ENCODE results near the gene DOK6. TPM values are rescaled to one million over a fixed set of nuclear protein-coding genes. Genes with fewer than 3 reads are reported as not detected.
"Not testable (repeated sequence)": the region's sequence is repeated elsewhere in the genome, so short reads cannot be mapped to it uniquely, and the experiment has no call there.

The DOK6 gene
- 0.45 TPM for polyA plus RNA-seq (2013, experiment 1 of 2)
- 0.63 TPM for polyA plus RNA-seq (2013, experiment 2 of 2)

DNA sequence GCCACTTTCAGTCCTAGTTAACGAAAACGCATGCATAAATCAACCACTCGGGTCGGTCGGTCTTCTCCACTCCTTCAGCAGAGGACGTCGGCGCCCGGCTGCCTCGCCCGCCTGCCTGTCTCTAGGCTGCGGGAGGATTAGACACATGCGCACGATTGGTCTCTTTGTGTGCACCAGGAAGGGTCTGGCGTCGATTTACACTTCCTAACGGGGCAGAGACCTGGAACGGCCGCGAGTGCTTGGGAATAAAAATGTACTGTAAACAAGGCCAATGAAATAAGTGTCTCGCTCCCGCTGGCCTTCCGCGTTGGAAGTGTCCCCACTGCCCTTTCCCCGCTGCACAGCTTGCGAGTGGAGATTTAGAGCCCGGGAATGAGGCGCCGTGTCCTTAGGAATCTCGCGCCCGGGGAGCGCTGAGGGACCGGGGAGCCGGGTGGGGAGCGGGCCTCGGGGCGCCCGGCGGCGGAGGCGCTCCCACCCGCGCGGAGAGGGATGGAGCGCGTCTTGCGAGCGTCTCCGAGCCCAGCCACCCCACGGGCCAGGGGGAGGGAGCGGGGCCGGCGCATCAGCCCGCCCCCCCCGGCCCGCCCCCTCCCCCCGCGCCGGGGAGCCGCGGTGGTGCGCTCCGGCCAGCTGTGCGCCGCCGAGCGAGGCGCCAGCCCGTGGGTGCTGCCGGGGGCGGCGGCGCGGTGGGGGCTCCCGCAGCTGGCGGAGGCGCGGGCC lies at the start of gene DOK6:
DOK6 (plus strand) TSS at position 636 of the 723 bp plus-strand sequence.
- H3K4me1 ChIP-seq (ENCODE audit: insufficient read depth, low read length): peaks cover 26% of the 10 kb centered on the region
- H3K4me3 ChIP-seq (ENCODE audit: low read length): peak within 1 kb of the TSS; percentile 61
- H3K36me3 ChIP-seq (ENCODE audit: insufficient read depth, low read length): no peaks in the 10 kb centered on the region
- WGBS: under 1% methylated on average over 78 of the region's 79 CpGs
- H3K9ac ChIP-seq (ENCODE audit: low read depth, low read length): peak within 1 kb of the TSS; percentile 47
- no peak within 1 kb of the TSS for H3K27ac ChIP-seq (ENCODE audit: low read depth, low read length)
- H3K27me3 ChIP-seq (ENCODE audit: insufficient read depth, low read length): peaks cover 62% of the 10 kb centered on the region
- no peaks in the 10 kb centered on the region for H3K9me3 ChIP-seq (ENCODE audit: insufficient read depth, low read depth, low read length)

DNA sequence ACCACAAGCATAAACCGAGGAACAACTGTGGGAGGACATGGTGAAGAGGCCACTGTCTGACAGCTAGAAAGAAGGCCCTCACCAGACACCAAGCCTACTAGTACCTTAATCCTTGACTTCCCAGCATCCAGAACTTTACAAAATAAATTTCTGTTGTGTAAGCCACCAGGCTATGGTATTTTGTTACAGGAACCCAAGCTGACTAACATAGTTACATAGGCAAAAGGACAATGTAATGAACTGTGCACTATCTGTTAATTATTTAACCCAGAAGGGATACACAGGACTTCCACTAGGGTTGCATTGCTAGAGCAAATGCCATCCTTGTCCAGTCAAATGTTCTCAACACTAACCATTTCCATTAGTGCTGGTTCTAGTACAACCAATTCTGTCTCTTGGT lies 47.7 kb upstream of the DOK6 start:
- H3K27ac ChIP-seq (ENCODE audit: low read depth, low read length): no peak overlapping the region
- 100% methylated on average over 1 of the region's 1 CpG for WGBS
- no peaks in the 10 kb centered on the region for H3K9me3 ChIP-seq (ENCODE audit: insufficient read depth, low read depth, low read length)

DNA sequence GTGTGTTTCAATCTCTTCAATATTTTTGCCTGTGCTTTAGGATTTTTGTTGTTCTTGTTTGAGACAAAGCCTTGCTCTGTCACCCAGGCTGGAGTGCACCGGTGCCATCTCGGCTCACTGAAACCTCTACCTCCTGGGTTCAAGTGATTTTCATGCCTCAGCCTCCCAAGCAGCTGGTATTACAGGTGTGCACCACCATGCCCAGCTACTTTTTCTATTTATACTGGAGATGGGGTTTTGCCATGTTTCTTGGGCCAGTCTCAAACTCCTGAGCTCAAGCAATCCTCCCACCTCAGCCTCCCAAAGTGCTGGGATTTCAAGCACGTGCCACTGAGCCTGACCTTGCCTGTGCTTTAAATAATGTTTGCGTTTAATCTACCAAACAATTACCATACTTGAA lies 43.1 kb upstream of the DOK6 start:
- WGBS: 98% methylated on average over 4 of the region's 4 CpGs
- Histone ChIP-seq H3K4me1 (ENCODE audit: insufficient read depth, low read length) (no peaks in the 10 kb centered on the region), H3K4me3 (ENCODE audit: low read length) (no peak overlapping the region)

More for the DNA sequence above, 47.7 kb upstream of the DOK6 start:
- H3K9ac ChIP-seq (ENCODE audit: low read depth, low read length): no peak overlapping the region
- H3K4me1 ChIP-seq (ENCODE audit: insufficient read depth, low read length): no peaks in the 10 kb centered on the region
- H3K4me3 ChIP-seq (ENCODE audit: low read length): no peak overlapping the region
- H3K36me3 ChIP-seq (ENCODE audit: insufficient read depth, low read length): no peaks in the 10 kb centered on the region
- H3K27me3 ChIP-seq (ENCODE audit: insufficient read depth, low read length): no peaks in the 10 kb centered on the region

DNA sequence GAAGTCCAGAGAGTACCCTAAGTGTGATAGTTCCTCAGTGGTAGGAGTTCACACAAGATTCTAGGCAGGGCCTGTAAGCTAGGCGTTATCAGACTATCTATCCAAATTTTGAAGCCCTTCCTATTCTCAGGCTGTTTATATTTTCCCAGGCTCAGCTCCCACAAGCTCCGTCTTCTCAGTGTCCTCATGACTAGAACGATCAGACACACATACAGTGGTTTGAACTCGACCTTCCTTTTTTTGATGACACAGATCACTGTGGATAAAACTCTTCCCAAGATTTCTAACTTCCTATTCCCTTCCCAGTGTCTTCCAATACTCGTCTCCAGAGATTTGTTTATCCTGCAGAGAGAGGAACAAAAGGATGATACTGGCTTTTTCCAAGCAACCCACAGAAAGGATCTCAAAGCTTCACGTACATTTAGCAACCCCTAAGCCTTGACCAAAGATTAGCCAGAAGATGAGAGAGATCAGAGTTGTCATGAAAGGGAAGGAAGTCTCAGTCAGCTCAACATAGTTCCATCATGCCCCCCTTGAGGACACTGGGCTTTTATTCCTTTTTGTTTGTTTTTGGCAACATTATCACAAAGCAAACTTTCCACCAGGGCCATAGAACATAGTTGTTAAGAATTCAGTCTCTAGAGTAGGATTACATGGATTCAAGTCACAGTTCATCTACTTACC lies 42.3 kb upstream of the DOK6 start:
- H3K27me3 ChIP-seq (ENCODE audit: insufficient read depth, low read length): no peaks in the 10 kb centered on the region
- no peak overlapping the region for H3K27ac ChIP-seq (ENCODE audit: low read depth, low read length)
- 86% methylated on average over 6 of the region's 6 CpGs for WGBS
- no peaks in the 10 kb centered on the region for H3K36me3 ChIP-seq (ENCODE audit: insufficient read depth, low read length)
- H3K9me3 ChIP-seq (ENCODE audit: insufficient read depth, low read depth, low read length): peaks cover 9% of the 10 kb centered on the region
- no peak overlapping the region for H3K4me3 ChIP-seq (ENCODE audit: low read length)
- no peaks in the 10 kb centered on the region for H3K4me1 ChIP-seq (ENCODE audit: insufficient read depth, low read length)
- H3K9ac ChIP-seq (ENCODE audit: low read depth, low read length): no peak overlapping the region

More for the DNA sequence above, 43.1 kb upstream of the DOK6 start:
- no peaks in the 10 kb centered on the region for H3K27me3 ChIP-seq (ENCODE audit: insufficient read depth, low read length)
- peaks cover 9% of the 10 kb centered on the region for H3K9me3 ChIP-seq (ENCODE audit: insufficient read depth, low read depth, low read length)
- H3K9ac ChIP-seq (ENCODE audit: low read depth, low read length): no peak overlapping the region
- no peaks in the 10 kb centered on the region for H3K36me3 ChIP-seq (ENCODE audit: insufficient read depth, low read length)
- no peak overlapping the region for H3K27ac ChIP-seq (ENCODE audit: low read depth, low read length)

DNA sequence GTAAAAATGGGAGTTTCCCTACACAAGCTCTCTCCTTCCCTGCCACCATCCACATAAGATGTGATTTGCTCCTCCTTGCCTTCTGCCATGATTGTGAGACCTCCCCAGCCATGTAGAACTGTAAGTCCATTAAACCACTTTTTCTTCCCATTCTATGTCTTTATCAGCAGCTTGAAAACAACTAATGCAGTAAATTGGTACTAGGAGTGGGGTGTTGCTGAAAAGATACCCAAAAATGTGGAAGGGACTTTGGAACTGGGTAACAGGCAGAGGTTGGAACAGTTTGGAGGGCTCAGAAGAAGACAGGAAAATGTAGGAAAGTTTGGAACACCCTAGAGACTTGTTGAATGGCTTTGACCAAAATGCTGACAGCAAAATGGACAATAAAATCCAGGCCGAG lies 40.9 kb upstream of the DOK6 start:
- H3K4me3 ChIP-seq (ENCODE audit: low read length); H3K27me3 ChIP-seq (ENCODE audit: insufficient read depth, low read length); H3K27ac ChIP-seq (ENCODE audit: low read depth, low read length); H3K36me3 ChIP-seq (ENCODE audit: insufficient read depth, low read length); H3K4me1 ChIP-seq (ENCODE audit: insufficient read depth, low read length); H3K9ac ChIP-seq (ENCODE audit: low read depth, low read length); H3K9me3 ChIP-seq (ENCODE audit: insufficient read depth, low read depth, low read length): not testable (repeated sequence)
- 95% methylated on average over 1 of the region's 1 CpG for WGBS

DNA sequence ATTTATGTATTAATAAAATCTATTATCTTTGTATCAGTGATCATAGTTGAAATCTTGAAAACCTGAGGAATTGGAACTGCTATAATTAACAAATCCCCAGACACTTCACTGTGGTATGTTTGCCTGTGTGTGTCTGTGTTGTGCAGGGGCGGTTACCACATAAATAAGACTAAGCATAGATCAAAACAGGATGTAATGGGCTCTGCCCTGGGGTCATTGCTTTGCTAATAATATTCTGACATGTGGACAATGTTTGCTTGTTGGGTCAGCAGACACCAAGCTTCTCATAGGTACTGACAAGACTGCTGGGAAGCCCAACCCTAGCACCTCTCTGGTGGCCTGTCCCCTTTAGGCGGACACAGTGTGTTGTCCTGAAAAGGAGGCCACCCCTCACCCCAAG lies 35.8 kb upstream of the DOK6 start:
- no peaks in the 10 kb centered on the region for H3K36me3 ChIP-seq (ENCODE audit: insufficient read depth, low read length)
- 0 out of 2 replicates have a peak, but pooled peaks cover 5% of the 10 kb centered on the region for H3K9me3 ChIP-seq (ENCODE audit: insufficient read depth, low read depth, low read length)
- H3K9ac ChIP-seq (ENCODE audit: low read depth, low read length): no peak overlapping the region
- 93% methylated on average over 1 of the region's 2 CpGs for WGBS
- H3K27ac ChIP-seq (ENCODE audit: low read depth, low read length): no peak overlapping the region
- H3K4me1 ChIP-seq (ENCODE audit: insufficient read depth, low read length): no peaks in the 10 kb centered on the region
- H3K27me3 ChIP-seq (ENCODE audit: insufficient read depth, low read length): no peaks in the 10 kb centered on the region
- H3K4me3 ChIP-seq (ENCODE audit: low read length): no peak overlapping the region

DNA sequence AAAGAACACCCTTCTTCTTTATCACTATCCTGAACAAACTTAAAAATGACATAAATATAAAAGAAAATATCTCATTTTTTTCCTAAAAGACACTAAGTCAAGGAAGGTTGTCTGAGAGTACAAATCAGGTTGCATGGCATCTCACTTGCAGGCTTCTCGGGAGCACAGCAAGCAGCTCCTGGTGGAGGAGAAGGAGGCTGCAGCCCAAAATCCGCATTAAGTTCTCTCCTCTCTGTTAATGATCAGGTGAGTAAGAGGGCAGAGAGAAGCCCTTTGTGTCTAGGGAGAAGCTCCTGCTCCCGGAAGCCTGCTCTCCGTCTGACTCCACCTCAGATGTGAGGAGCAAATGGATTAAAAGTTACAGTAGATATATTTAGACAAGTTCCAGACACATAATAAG lies 35.0 kb upstream of the DOK6 start:
- WGBS: 88% methylated on average over 3 of the region's 4 CpGs
- no peak overlapping the region for H3K27ac ChIP-seq (ENCODE audit: low read depth, low read length)

DNA sequence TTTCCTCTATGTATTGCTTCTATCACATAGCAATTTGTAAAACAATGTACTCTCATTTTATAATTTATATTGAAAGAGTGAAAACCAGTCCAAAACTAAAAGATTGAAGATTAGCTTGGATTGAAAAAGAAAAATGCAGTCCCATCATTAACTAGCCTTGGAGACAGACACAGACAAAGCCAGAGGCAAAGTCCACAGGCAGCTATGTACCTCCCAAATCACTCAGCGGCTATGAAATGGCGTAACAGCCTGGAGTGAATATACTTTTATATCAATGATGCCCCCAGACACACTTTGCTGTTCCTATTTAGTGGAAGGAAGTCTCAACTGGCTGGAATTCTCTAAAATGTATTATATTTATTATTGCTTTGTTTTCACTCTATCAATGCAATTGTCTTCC lies 33.6 kb upstream of the DOK6 start:
- H3K9ac ChIP-seq (ENCODE audit: low read depth, low read length): no peak overlapping the region
- H3K27me3 ChIP-seq (ENCODE audit: insufficient read depth, low read length): no peaks in the 10 kb centered on the region
- H3K9me3 ChIP-seq (ENCODE audit: insufficient read depth, low read depth, low read length): no peaks in the 10 kb centered on the region
- WGBS: 100% methylated on average over 1 of the region's 2 CpGs
- H3K36me3 ChIP-seq (ENCODE audit: insufficient read depth, low read length): no peaks in the 10 kb centered on the region
- no peak overlapping the region for H3K27ac ChIP-seq (ENCODE audit: low read depth, low read length)
- H3K4me1 ChIP-seq (ENCODE audit: insufficient read depth, low read length): no peaks in the 10 kb centered on the region
- no peak overlapping the region for H3K4me3 ChIP-seq (ENCODE audit: low read length)

More for the DNA sequence above, 35.0 kb upstream of the DOK6 start:
- no peak overlapping the region for H3K4me3 ChIP-seq (ENCODE audit: low read length)
- no peaks in the 10 kb centered on the region for H3K4me1 ChIP-seq (ENCODE audit: insufficient read depth, low read length)
- no peaks in the 10 kb centered on the region for H3K27me3 ChIP-seq (ENCODE audit: insufficient read depth, low read length)
- H3K36me3 ChIP-seq (ENCODE audit: insufficient read depth, low read length): no peaks in the 10 kb centered on the region
- 0 out of 2 replicates have a peak, but pooled peaks cover 3% of the 10 kb centered on the region for H3K9me3 ChIP-seq (ENCODE audit: insufficient read depth, low read depth, low read length)
- H3K9ac ChIP-seq (ENCODE audit: low read depth, low read length): no peak overlapping the region

DNA sequence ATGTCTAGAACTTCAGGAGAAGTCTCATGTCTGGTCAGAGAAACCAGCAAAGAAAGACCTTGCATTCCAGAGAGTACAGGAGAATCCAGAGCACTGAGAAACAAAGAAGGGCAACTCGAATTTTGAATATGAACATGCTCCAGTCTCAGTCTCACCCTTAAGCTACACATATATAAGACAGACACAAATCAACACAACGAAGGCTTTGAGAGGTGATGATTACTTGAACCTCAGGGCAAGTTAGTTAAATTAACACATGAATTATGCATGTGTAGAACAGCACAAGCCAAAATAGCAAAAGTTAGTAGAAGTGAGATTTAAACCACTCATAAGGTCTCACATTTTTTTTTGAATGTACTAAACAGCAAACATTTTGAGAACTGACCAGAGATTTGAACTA lies 29.0 kb upstream of the DOK6 start:
- H3K27ac ChIP-seq (ENCODE audit: low read depth, low read length): no peak overlapping the region
- no peaks in the 10 kb centered on the region for H3K9me3 ChIP-seq (ENCODE audit: insufficient read depth, low read depth, low read length)
- no peak overlapping the region for H3K4me3 ChIP-seq (ENCODE audit: low read length)
- H3K27me3 ChIP-seq (ENCODE audit: insufficient read depth, low read length): no peaks in the 10 kb centered on the region
- no peaks in the 10 kb centered on the region for H3K36me3 ChIP-seq (ENCODE audit: insufficient read depth, low read length)
- H3K9ac ChIP-seq (ENCODE audit: low read depth, low read length): no peak overlapping the region
- WGBS: 84% methylated on average over 1 of the region's 2 CpGs
- no peaks in the 10 kb centered on the region for H3K4me1 ChIP-seq (ENCODE audit: insufficient read depth, low read length)

DNA sequence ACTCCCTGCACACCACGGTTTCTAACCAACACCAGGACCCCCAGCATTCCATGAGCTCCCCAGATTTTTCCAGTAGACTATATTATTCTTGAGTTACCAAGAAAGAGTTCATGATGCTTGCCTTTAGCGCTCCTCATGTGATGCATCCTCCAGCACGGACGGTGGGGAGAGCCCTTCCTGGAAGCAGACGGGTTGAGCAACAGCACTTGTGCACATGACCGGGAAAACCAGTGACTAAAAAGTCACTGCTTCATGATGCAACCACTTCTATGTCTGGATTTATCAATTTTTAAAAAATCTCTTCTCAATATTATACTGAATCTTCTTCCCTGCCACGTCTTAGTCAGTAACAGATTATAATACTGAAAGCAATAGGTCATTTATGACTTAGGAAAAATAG lies 20.4 kb upstream of the DOK6 start:
- Histone ChIP-seq H3K9ac (ENCODE audit: low read depth, low read length) (no peak overlapping the region), H3K27ac (ENCODE audit: low read depth, low read length) (no peak overlapping the region), H3K27me3 (ENCODE audit: insufficient read depth, low read length) (no peaks in the 10 kb centered on the region), H3K9me3 (ENCODE audit: insufficient read depth, low read depth, low read length) (no peaks in the 10 kb centered on the region), H3K36me3 (ENCODE audit: insufficient read depth, low read length) (no peaks in the 10 kb centered on the region), H3K4me1 (ENCODE audit: insufficient read depth, low read length) (no peaks in the 10 kb centered on the region), H3K4me3 (ENCODE audit: low read length) (no peak overlapping the region)
- 91% methylated on average over 6 of the region's 7 CpGs for WGBS

DNA sequence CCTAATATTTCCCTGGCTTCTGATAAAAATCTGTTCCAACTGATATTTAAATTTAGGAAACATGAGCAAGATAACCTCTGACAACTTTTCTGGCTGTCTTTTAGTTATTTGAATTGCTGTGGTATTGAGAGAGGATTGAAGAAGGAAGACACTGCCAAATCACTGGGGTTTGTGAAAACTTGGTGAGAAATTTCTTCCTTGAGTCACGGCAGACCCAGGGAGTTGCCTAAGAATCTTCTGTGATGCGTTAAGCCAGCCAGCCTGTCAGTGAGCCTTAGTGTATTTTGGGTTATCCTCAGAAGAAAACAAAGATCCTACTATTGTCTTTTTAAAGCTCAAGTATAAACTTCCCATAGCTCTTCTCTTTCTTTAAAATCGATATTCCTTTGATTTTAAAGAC lies 17.5 kb upstream of the DOK6 start:
- no peaks in the 10 kb centered on the region for H3K27me3 ChIP-seq (ENCODE audit: insufficient read depth, low read length)
- 68% methylated on average over 3 of the region's 3 CpGs for WGBS
- no peaks in the 10 kb centered on the region for H3K9me3 ChIP-seq (ENCODE audit: insufficient read depth, low read depth, low read length)

More for the DNA sequence above, 17.5 kb upstream of the DOK6 start:
- Histone ChIP-seq H3K4me1 (ENCODE audit: insufficient read depth, low read length) (peaks cover 11% of the 10 kb centered on the region), H3K27ac (ENCODE audit: low read depth, low read length) (no peak overlapping the region), H3K9ac (ENCODE audit: low read depth, low read length) (no peak overlapping the region), H3K4me3 (ENCODE audit: low read length) (no peak overlapping the region), H3K36me3 (ENCODE audit: insufficient read depth, low read length) (no peaks in the 10 kb centered on the region)

All from HUES64 (cell line).